ENCODE results near the gene RNF186.
"Not testable (repeated sequence)": the region's sequence is repeated elsewhere in the genome, so short reads cannot be mapped to it uniquely, and the experiment has no call there.

RNF186 gene

GRCh38 chr1:19816737-19817086, 1.6 kb upstream of the RNF186 start:
- not testable (repeated sequence) for H3K9me3 ChIP-seq (ENCODE audit: low read length)
- peaks cover 29% of the 10 kb centered on the region for H3K27me3 ChIP-seq (ENCODE audit: insufficient read depth, low read length)

GRCh38 chr1:19815801-19816736, 986 bp upstream of the RNF186 start:
- Histone ChIP-seq H3K27me3 (ENCODE audit: insufficient read depth, low read length) (peaks cover 29% of the 10 kb centered on the region), H2AFZ (ENCODE audit: low read depth, low read length) (no peak overlapping the region)

More at GRCh38 chr1:19816737-19817086, 1.6 kb upstream of the RNF186 start:
- H3K4me3 ChIP-seq (ENCODE audit: low read length); H2AFZ ChIP-seq (ENCODE audit: low read depth, low read length); H3K4me1 ChIP-seq (ENCODE audit: insufficient read depth, low read length); H3K36me3 ChIP-seq (ENCODE audit: insufficient read depth, low read length): not testable (repeated sequence)

GRCh38 chr1:19814244-19814661, 830 bp downstream of the RNF186 start:
- no peak overlapping the region for H3K4me3 ChIP-seq (ENCODE audit: low read length)
- H2AFZ ChIP-seq (ENCODE audit: low read depth, low read length): no peak overlapping the region
- no peaks in the 10 kb centered on the region for H3K4me1 ChIP-seq (ENCODE audit: insufficient read depth, low read length)
- H3K9me3 ChIP-seq (ENCODE audit: low read length): no peaks in the 10 kb centered on the region
- H3K27me3 ChIP-seq (ENCODE audit: insufficient read depth, low read length): peaks cover 27% of the 10 kb centered on the region
- H3K36me3 ChIP-seq (ENCODE audit: insufficient read depth, low read length): no peaks in the 10 kb centered on the region

More at GRCh38 chr1:19815801-19816736, 986 bp upstream of the RNF186 start:
- H3K36me3 ChIP-seq (ENCODE audit: insufficient read depth, low read length): no peaks in the 10 kb centered on the region
- H3K9me3 ChIP-seq (ENCODE audit: low read length): no peaks in the 10 kb centered on the region
- no peak overlapping the region for H3K4me3 ChIP-seq (ENCODE audit: low read length)
- H3K4me1 ChIP-seq (ENCODE audit: insufficient read depth, low read length): no peaks in the 10 kb centered on the region

- Histone ChIP-seq H3K4me1 (ENCODE audit: insufficient read depth, low read length) (no peaks in the 10 kb centered on the region), H3K9me3 (ENCODE audit: low read length) (no peaks in the 10 kb centered on the region), H3K4me3 (ENCODE audit: low read length) (no peak overlapping the region), H3K36me3 (ENCODE audit: insufficient read depth, low read length) (no peaks in the 10 kb centered on the region), H2AFZ (ENCODE audit: low read depth, low read length) (no peak overlapping the region), H3K27me3 (ENCODE audit: insufficient read depth, low read length) (peaks cover 27% of the 10 kb centered on the region)
These were observed 1.5 kb downstream of the RNF186 start for GRCh38 chr1:19813643-19813960.

GRCh38 chr1:19812875-19813642, 2.0 kb downstream of the RNF186 start:
- Histone ChIP-seq H3K36me3 (ENCODE audit: insufficient read depth, low read length) (no peaks in the 10 kb centered on the region), H3K4me3 (ENCODE audit: low read length) (no peak overlapping the region), H3K9me3 (ENCODE audit: low read length) (no peaks in the 10 kb centered on the region)

GRCh38 chr1:19811206-19811851, 3.8 kb downstream of the RNF186 start:
- Histone ChIP-seq H2AFZ (ENCODE audit: low read depth, low read length) (no peak overlapping the region), H3K27me3 (ENCODE audit: insufficient read depth, low read length) (peaks cover 18% of the 10 kb centered on the region), H3K4me1 (ENCODE audit: insufficient read depth, low read length) (no peaks in the 10 kb centered on the region), H3K4me3 (ENCODE audit: low read length) (no peak overlapping the region), H3K36me3 (ENCODE audit: insufficient read depth, low read length) (no peaks in the 10 kb centered on the region), H3K9me3 (ENCODE audit: low read length) (no peaks in the 10 kb centered on the region)

More at GRCh38 chr1:19812875-19813642, 2.0 kb downstream of the RNF186 start:
- H2AFZ ChIP-seq (ENCODE audit: low read depth, low read length): no peak overlapping the region
- H3K27me3 ChIP-seq (ENCODE audit: insufficient read depth, low read length): peaks cover 27% of the 10 kb centered on the region
- H3K4me1 ChIP-seq (ENCODE audit: insufficient read depth, low read length): no peaks in the 10 kb centered on the region

GRCh38 chr1:19809044-19809750, 5.9 kb downstream of the RNF186 start:
- no peaks in the 10 kb centered on the region for H3K9me3 ChIP-seq (ENCODE audit: low read length)
- no peaks in the 10 kb centered on the region for H3K36me3 ChIP-seq (ENCODE audit: insufficient read depth, low read length)
- H3K4me1 ChIP-seq (ENCODE audit: insufficient read depth, low read length): no peaks in the 10 kb centered on the region
- H3K27me3 ChIP-seq (ENCODE audit: insufficient read depth, low read length): peaks cover 10% of the 10 kb centered on the region
- no peak overlapping the region for H3K4me3 ChIP-seq (ENCODE audit: low read length)
- no peak overlapping the region for H2AFZ ChIP-seq (ENCODE audit: low read depth, low read length)

- no peak overlapping the region for H3K4me3 ChIP-seq (ENCODE audit: low read length)
- H3K9me3 ChIP-seq (ENCODE audit: low read length): no peaks in the 10 kb centered on the region
- peaks cover 9% of the 10 kb centered on the region for H3K27me3 ChIP-seq (ENCODE audit: insufficient read depth, low read length)
- no peak overlapping the region for H2AFZ ChIP-seq (ENCODE audit: low read depth, low read length)
- no peaks in the 10 kb centered on the region for H3K36me3 ChIP-seq (ENCODE audit: insufficient read depth, low read length)
- H3K4me1 ChIP-seq (ENCODE audit: insufficient read depth, low read length): no peaks in the 10 kb centered on the region
These were observed 6.7 kb downstream of the RNF186 start for GRCh38 chr1:19808351-19808750.

GRCh38 chr1:19804831-19805251, 10.2 kb downstream of the RNF186 start:
- Histone ChIP-seq H3K9me3 (ENCODE audit: low read length) (no peaks in the 10 kb centered on the region), H3K36me3 (ENCODE audit: insufficient read depth, low read length) (no peaks in the 10 kb centered on the region), H2AFZ (ENCODE audit: low read depth, low read length) (no peak overlapping the region), H3K4me3 (ENCODE audit: low read length) (no peak overlapping the region), H3K4me1 (ENCODE audit: insufficient read depth, low read length) (peaks cover 4% of the 10 kb centered on the region), H3K27me3 (ENCODE audit: insufficient read depth, low read length) (peaks cover 28% of the 10 kb centered on the region)

GRCh38 chr1:19802269-19802668, 12.8 kb downstream of the RNF186 start:
- Histone ChIP-seq H3K4me3 (ENCODE audit: low read length) (no peak overlapping the region), H3K4me1 (ENCODE audit: insufficient read depth, low read length) (peaks cover 4% of the 10 kb centered on the region), H2AFZ (ENCODE audit: low read depth, low read length) (no peak overlapping the region), H3K27me3 (ENCODE audit: insufficient read depth, low read length) (peaks cover 47% of the 10 kb centered on the region), H3K36me3 (ENCODE audit: insufficient read depth, low read length) (no peaks in the 10 kb centered on the region), H3K9me3 (ENCODE audit: low read length) (no peaks in the 10 kb centered on the region)

GRCh38 chr1:19800076-19800804, 14.8 kb downstream of the RNF186 start:
- Histone ChIP-seq H3K4me1 (ENCODE audit: insufficient read depth, low read length) (peaks cover 4% of the 10 kb centered on the region), H2AFZ (ENCODE audit: low read depth, low read length) (no peak overlapping the region), H3K36me3 (ENCODE audit: insufficient read depth, low read length) (no peaks in the 10 kb centered on the region), H3K9me3 (ENCODE audit: low read length) (no peaks in the 10 kb centered on the region), H3K4me3 (ENCODE audit: low read length) (peak overlapping the region; percentile 24), H3K27me3 (ENCODE audit: insufficient read depth, low read length) (peaks cover 59% of the 10 kb centered on the region)
